Suprapubic skin (tissue), 4 donors: ENCODE measurements around the gene S100A1.

Experiments used
- POLR2A ChIP-seq, 2 donors: fragments of 450-650 bp; IDR thresholded peaks; one replicate each; pipeline ENCODE4 v1.6.1; 2017; ENCODE audit warnings: antibody characterized with exemption in 2 of 2, mild to moderate bottlenecking in 2 of 2, moderate library complexity in 2 of 2
- POLR2AphosphoS5 ChIP-seq, 3 donors: sonication (generic); formaldehyde crosslinking; IDR thresholded peaks; one replicate each; pipeline ENCODE4 v1.6.1; 2017; ENCODE audit warnings: antibody characterized with exemption in 3 of 3

- TF ChIP-seq POLR2A (IDR thresholded peaks at IDR 0.05) (no peak), POLR2AphosphoS5 (IDR thresholded peaks at IDR 0.05) (no peak)
Observed at GRCh38 chr1:153607381-153607780, 20.9 kb upstream of the S100A1 start.
